ENCODE results near the gene ICAM4.
A peak's percentile ranks its signal among the peaks of the same experiment; 100 is the strongest.

Gene ICAM4

GRCh38 chr19:10289167-10289835 lies 2.5 kb downstream of the ICAM4 start:
- peaks cover 65% of the 10 kb centered on the region for H3K4me1 ChIP-seq (ENCODE audit: control insufficient read depth, insufficient read depth, low read length)

GRCh38 chr19:10289836-10290356 lies 3.1 kb downstream of the ICAM4 start, which contains the start of gene ICAM5:
Gene ICAM5 (plus strand): TSS chr19:10289952. CDS start chr19:10290044, 92 bp downstream.
- no peak within 1 kb of the TSS for H3K9ac ChIP-seq (ENCODE audit: low read length)
- peak within 1 kb of the TSS; percentile 36 for H3K4me3 ChIP-seq (ENCODE audit: low read length)
- no peaks in the 10 kb centered on the region for H3K9me3 ChIP-seq (ENCODE audit: control insufficient read depth, low read length)
- no peaks in the 10 kb centered on the region for H3K36me3 ChIP-seq (ENCODE audit: control insufficient read depth, insufficient read depth, low read length)
- peaks cover 66% of the 10 kb centered on the region for H3K4me1 ChIP-seq (ENCODE audit: control insufficient read depth, insufficient read depth, low read length)
- peaks cover 82% of the 10 kb centered on the region for H3K27me3 ChIP-seq (ENCODE audit: control insufficient read depth, insufficient read depth, low read length)

More at GRCh38 chr19:10289167-10289835, 2.5 kb downstream of the ICAM4 start:
- H3K27me3 ChIP-seq (ENCODE audit: control insufficient read depth, insufficient read depth, low read length): peaks cover 76% of the 10 kb centered on the region
- H3K36me3 ChIP-seq (ENCODE audit: control insufficient read depth, insufficient read depth, low read length): no peaks in the 10 kb centered on the region
- H3K9me3 ChIP-seq (ENCODE audit: control insufficient read depth, low read length): no peaks in the 10 kb centered on the region
- H3K4me3 ChIP-seq (ENCODE audit: low read length): peak overlapping the region; percentile 36
- no peak overlapping the region for H3K9ac ChIP-seq (ENCODE audit: low read length)

- Histone ChIP-seq H3K4me3 (ENCODE audit: low read length) (no peak overlapping the region), H3K9ac (ENCODE audit: low read length) (no peak overlapping the region), H3K9me3 (ENCODE audit: control insufficient read depth, low read length) (no peaks in the 10 kb centered on the region), H3K4me1 (ENCODE audit: control insufficient read depth, insufficient read depth, low read length) (peaks cover 71% of the 10 kb centered on the region), H3K36me3 (ENCODE audit: control insufficient read depth, insufficient read depth, low read length) (no peaks in the 10 kb centered on the region), H3K27me3 (ENCODE audit: control insufficient read depth, insufficient read depth, low read length) (peaks cover 88% of the 10 kb centered on the region)
Measured at GRCh38 chr19:10290357-10290875, 3.7 kb downstream of the ICAM4 start.

- no peaks in the 10 kb centered on the region for H3K36me3 ChIP-seq (ENCODE audit: control insufficient read depth, insufficient read depth, low read length)
- no peaks in the 10 kb centered on the region for H3K9me3 ChIP-seq (ENCODE audit: control insufficient read depth, low read length)
- H3K4me3 ChIP-seq (ENCODE audit: low read length): no peak overlapping the region
- H3K27me3 ChIP-seq (ENCODE audit: control insufficient read depth, insufficient read depth, low read length): peaks cover 93% of the 10 kb centered on the region
- peaks cover 77% of the 10 kb centered on the region for H3K4me1 ChIP-seq (ENCODE audit: control insufficient read depth, insufficient read depth, low read length)
- H3K9ac ChIP-seq (ENCODE audit: low read length): no peak overlapping the region
Measured at GRCh38 chr19:10290876-10291553, 4.3 kb downstream of the ICAM4 start.

- no peak overlapping the region for H3K9ac ChIP-seq (ENCODE audit: low read length)
- peaks cover 77% of the 10 kb centered on the region for H3K4me1 ChIP-seq (ENCODE audit: control insufficient read depth, insufficient read depth, low read length)
Measured at GRCh38 chr19:10291554-10292205, 4.9 kb downstream of the ICAM4 start.

GRCh38 chr19:10292206-10292788 lies 5.5 kb downstream of the ICAM4 start:
- no peak overlapping the region for H3K9ac ChIP-seq (ENCODE audit: low read length)
- no peaks in the 10 kb centered on the region for H3K9me3 ChIP-seq (ENCODE audit: control insufficient read depth, low read length)
- H3K36me3 ChIP-seq (ENCODE audit: control insufficient read depth, insufficient read depth, low read length): no peaks in the 10 kb centered on the region
- H3K4me3 ChIP-seq (ENCODE audit: low read length): peak overlapping the region; percentile 8
- peaks cover 71% of the 10 kb centered on the region for H3K4me1 ChIP-seq (ENCODE audit: control insufficient read depth, insufficient read depth, low read length)
- peaks cover 90% of the 10 kb centered on the region for H3K27me3 ChIP-seq (ENCODE audit: control insufficient read depth, insufficient read depth, low read length)

More at GRCh38 chr19:10291554-10292205, 4.9 kb downstream of the ICAM4 start:
- H3K9me3 ChIP-seq (ENCODE audit: control insufficient read depth, low read length): no peaks in the 10 kb centered on the region
- peaks cover 96% of the 10 kb centered on the region for H3K27me3 ChIP-seq (ENCODE audit: control insufficient read depth, insufficient read depth, low read length)
- H3K4me3 ChIP-seq (ENCODE audit: low read length): no peak overlapping the region
- H3K36me3 ChIP-seq (ENCODE audit: control insufficient read depth, insufficient read depth, low read length): no peaks in the 10 kb centered on the region

- peaks cover 82% of the 10 kb centered on the region for H3K27me3 ChIP-seq (ENCODE audit: control insufficient read depth, insufficient read depth, low read length)
- H3K9ac ChIP-seq (ENCODE audit: low read length): no peak overlapping the region
- peaks cover 64% of the 10 kb centered on the region for H3K4me1 ChIP-seq (ENCODE audit: control insufficient read depth, insufficient read depth, low read length)
- H3K4me3 ChIP-seq (ENCODE audit: low read length): peak overlapping the region; percentile 8
- no peaks in the 10 kb centered on the region for H3K9me3 ChIP-seq (ENCODE audit: control insufficient read depth, low read length)
- H3K36me3 ChIP-seq (ENCODE audit: control insufficient read depth, insufficient read depth, low read length): no peaks in the 10 kb centered on the region
Measured at GRCh38 chr19:10292789-10293636, 6.3 kb downstream of the ICAM4 start.

- Histone ChIP-seq H3K9ac (ENCODE audit: low read length) (no peak overlapping the region), H3K4me1 (ENCODE audit: control insufficient read depth, insufficient read depth, low read length) (peaks cover 60% of the 10 kb centered on the region), H3K4me3 (ENCODE audit: low read length) (no peak overlapping the region), H3K9me3 (ENCODE audit: control insufficient read depth, low read length) (no peaks in the 10 kb centered on the region), H3K36me3 (ENCODE audit: control insufficient read depth, insufficient read depth, low read length) (no peaks in the 10 kb centered on the region), H3K27me3 (ENCODE audit: control insufficient read depth, insufficient read depth, low read length) (peaks cover 75% of the 10 kb centered on the region)
Measured at GRCh38 chr19:10293637-10294367, 7.0 kb downstream of the ICAM4 start.

- Histone ChIP-seq H3K36me3 (ENCODE audit: control insufficient read depth, insufficient read depth, low read length) (no peaks in the 10 kb centered on the region), H3K27me3 (ENCODE audit: control insufficient read depth, insufficient read depth, low read length) (peaks cover 69% of the 10 kb centered on the region), H3K4me3 (ENCODE audit: low read length) (no peak overlapping the region), H3K4me1 (ENCODE audit: control insufficient read depth, insufficient read depth, low read length) (peaks cover 55% of the 10 kb centered on the region), H3K9ac (ENCODE audit: low read length) (no peak overlapping the region), H3K9me3 (ENCODE audit: control insufficient read depth, low read length) (no peaks in the 10 kb centered on the region)
Measured at GRCh38 chr19:10294368-10294697, 7.6 kb downstream of the ICAM4 start.

GRCh38 chr19:10295305-10295846 lies 8.6 kb downstream of the ICAM4 start:
- H3K9ac ChIP-seq (ENCODE audit: low read length): peak overlapping the region; percentile 22
- peaks cover 46% of the 10 kb centered on the region for H3K4me1 ChIP-seq (ENCODE audit: control insufficient read depth, insufficient read depth, low read length)
- no peak overlapping the region for H3K4me3 ChIP-seq (ENCODE audit: low read length)
- no peaks in the 10 kb centered on the region for H3K36me3 ChIP-seq (ENCODE audit: control insufficient read depth, insufficient read depth, low read length)
- peaks cover 67% of the 10 kb centered on the region for H3K27me3 ChIP-seq (ENCODE audit: control insufficient read depth, insufficient read depth, low read length)
- H3K9me3 ChIP-seq (ENCODE audit: control insufficient read depth, low read length): no peaks in the 10 kb centered on the region

All from mucosa of stomach (tissue), 1 donor.